ENCODE data around the gene PRODH. TPM values are rescaled to one million over a fixed set of nuclear protein-coding genes. Genes with fewer than 3 reads are reported as not detected.

The PRODH gene, protein sequence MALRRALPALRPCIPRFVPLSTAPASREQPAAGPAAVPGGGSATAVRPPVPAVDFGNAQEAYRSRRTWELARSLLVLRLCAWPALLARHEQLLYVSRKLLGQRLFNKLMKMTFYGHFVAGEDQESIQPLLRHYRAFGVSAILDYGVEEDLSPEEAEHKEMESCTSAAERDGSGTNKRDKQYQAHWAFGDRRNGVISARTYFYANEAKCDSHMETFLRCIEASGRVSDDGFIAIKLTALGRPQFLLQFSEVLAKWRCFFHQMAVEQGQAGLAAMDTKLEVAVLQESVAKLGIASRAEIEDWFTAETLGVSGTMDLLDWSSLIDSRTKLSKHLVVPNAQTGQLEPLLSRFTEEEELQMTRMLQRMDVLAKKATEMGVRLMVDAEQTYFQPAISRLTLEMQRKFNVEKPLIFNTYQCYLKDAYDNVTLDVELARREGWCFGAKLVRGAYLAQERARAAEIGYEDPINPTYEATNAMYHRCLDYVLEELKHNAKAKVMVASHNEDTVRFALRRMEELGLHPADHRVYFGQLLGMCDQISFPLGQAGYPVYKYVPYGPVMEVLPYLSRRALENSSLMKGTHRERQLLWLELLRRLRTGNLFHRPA
- total RNA-seq (10 to 100 TPM in 2 of 10 donors, 1 to 10 TPM in 8; 1.2 to 23.7 (median 6.4) TPM), polyA plus RNA-seq (10 to 100 TPM in 1 of 2 donors, 1 to 10 TPM in 1; 4.1 to 14.4 TPM)
- long read RNA-seq, donor 1, partial matches to known transcripts: 2 of 2 reads
- long read RNA-seq, donor 1, other reads (novel, unspliced or antisense): 0 of 2 reads
- long read RNA-seq, donor 2, partial matches to known transcripts: 6 of 7 reads
- long read RNA-seq, donor 2, other reads (novel, unspliced or antisense): 1 of 7 reads
- long read RNA-seq, donor 3: 0 reads

DNA sequence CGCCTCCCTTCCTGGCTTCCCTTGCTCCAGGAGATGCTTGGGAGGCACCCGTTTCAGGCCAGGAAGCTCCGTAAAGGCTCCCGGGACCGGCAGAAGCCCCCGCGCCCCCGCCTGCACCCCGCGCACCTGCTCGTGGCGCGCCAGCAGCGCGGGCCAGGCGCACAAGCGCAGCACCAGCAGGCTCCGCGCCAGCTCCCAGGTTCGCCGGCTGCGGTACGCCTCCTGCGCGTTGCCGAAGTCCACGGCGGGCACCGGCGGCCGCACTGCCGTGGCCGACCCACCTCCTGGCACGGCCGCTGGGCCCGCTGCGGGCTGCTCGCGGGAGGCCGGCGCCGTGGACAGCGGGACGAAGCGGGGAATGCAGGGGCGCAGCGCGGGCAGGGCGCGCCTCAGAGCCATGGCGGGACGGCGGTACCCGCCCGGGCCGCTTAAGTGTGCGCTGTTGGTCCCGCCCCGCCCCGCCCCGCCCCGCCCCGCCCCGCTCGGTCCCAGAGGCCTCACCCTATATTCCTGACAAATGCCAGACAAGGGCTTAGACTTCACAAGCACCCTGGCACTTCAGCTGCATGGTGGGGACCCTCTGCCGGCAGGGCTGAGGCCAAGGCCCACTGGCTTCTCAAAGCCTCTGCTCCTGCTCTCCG is at the start of gene PRODH:
PRODH (minus strand) TSS at position 405 of the 641 bp plus-strand sequence; CDS start at position 399, 6 bp downstream.
- H3K4me1 ChIP-seq: no peaks in the 10 kb centered on the region
- no peaks in the 10 kb centered on the region for H3K27me3 ChIP-seq
- no peak for DNase-seq
- intact Hi-C loops (cut with DNase I): no loop called here
- no CpG with 5 or more reads among the region's 67 CpGs for WGBS, 2 donors
- H3K27ac ChIP-seq: no peak within 1 kb of the TSS
- peak in 7 of 8 donors; percentile 70 to 81 (median 78) for ATAC-seq
- no peaks in the 10 kb centered on the region for H3K36me3 ChIP-seq
- TF ChIP-seq, protein P1, sequence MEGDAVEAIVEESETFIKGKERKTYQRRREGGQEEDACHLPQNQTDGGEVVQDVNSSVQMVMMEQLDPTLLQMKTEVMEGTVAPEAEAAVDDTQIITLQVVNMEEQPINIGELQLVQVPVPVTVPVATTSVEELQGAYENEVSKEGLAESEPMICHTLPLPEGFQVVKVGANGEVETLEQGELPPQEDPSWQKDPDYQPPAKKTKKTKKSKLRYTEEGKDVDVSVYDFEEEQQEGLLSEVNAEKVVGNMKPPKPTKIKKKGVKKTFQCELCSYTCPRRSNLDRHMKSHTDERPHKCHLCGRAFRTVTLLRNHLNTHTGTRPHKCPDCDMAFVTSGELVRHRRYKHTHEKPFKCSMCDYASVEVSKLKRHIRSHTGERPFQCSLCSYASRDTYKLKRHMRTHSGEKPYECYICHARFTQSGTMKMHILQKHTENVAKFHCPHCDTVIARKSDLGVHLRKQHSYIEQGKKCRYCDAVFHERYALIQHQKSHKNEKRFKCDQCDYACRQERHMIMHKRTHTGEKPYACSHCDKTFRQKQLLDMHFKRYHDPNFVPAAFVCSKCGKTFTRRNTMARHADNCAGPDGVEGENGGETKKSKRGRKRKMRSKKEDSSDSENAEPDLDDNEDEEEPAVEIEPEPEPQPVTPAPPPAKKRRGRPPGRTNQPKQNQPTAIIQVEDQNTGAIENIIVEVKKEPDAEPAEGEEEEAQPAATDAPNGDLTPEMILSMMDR (IDR thresholded peaks at IDR 0.05): no peak
- H3K4me3 ChIP-seq: no peak within 1 kb of the TSS
- H3K9me3 ChIP-seq: no peaks in the 10 kb centered on the region

DNA sequence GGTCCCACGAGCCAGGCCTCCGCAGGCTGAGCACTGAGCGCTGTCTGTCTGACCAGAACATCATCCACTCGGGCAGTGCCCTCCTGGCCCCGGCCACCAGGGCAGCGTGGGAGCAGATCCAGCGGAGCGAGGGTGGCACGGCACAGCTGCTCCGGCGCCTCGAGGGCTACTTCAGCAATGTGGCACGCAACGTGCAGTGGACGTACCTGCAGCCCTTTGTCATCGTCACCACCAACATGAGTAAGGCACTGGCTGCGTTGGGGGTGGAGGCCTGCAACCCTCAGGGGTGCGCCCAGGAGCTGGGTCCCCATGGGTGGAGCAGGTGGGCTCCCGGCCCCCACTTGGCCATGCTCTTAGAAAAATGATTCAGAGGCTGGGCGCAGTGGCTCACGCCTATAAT is 49.7 kb upstream of the PRODH start:
- intact Hi-C loops (cut with DNase I): no loop called here
- Histone ChIP-seq H3K4me1 (no peaks in the 10 kb centered on the region), H3K4me3 (no peak overlapping the region), H3K36me3 (no peaks in the 10 kb centered on the region), H3K27ac (no peak overlapping the region), H3K27me3 (peaks cover 0 to 17% (median 5%) of the 10 kb centered on the region in 7 donors), H3K9me3 (peaks cover 0 to 7% (median 3%) of the 10 kb centered on the region in 11 donors)
- DNase-seq (no peak), ATAC-seq (no peak)
- 91% methylated on average over 21 of the region's 21 CpGs for WGBS, 2 donors
- TF ChIP-seq, protein P1 (IDR thresholded peaks at IDR 0.05): no peak

DNA sequence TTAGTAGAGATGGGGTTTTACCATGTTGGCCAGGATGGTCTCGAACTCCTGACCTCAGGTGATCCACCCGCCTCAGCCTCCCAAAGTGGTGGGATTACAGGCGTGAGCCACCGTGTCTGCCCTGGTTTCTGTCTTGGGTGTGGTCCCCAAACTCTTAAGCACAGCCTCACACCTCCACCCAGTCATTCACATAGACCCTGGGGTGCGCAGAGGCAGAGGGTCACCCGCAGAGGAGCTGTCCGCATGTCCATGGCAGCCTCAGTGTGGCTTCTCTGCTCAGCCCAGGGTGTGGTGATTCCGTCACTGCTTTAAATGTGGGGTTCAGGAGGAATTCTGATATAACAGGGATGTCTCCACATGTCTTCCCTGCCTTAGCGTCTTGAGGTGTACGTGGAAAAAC is 48.5 kb upstream of the PRODH start:
- no peaks in the 10 kb centered on the region for H3K4me1 ChIP-seq
- peaks cover 0 to 17% (median 0%) of the 10 kb centered on the region in 7 donors for H3K27me3 ChIP-seq
- TF ChIP-seq, protein P1 (IDR thresholded peaks at IDR 0.05): no peak
- H3K9me3 ChIP-seq: peaks cover 0 to 15% (median 6%) of the 10 kb centered on the region in 11 donors
- no peak overlapping the region for H3K4me3 ChIP-seq
- no peak for ATAC-seq
- WGBS, 2 donors: 79 to 81% methylated on average over 10 of the region's 10 CpGs
- H3K36me3 ChIP-seq: no peaks in the 10 kb centered on the region
- no peak for DNase-seq
- intact Hi-C loops (cut with DNase I): no loop called here
- H3K27ac ChIP-seq: no peak overlapping the region

DNA sequence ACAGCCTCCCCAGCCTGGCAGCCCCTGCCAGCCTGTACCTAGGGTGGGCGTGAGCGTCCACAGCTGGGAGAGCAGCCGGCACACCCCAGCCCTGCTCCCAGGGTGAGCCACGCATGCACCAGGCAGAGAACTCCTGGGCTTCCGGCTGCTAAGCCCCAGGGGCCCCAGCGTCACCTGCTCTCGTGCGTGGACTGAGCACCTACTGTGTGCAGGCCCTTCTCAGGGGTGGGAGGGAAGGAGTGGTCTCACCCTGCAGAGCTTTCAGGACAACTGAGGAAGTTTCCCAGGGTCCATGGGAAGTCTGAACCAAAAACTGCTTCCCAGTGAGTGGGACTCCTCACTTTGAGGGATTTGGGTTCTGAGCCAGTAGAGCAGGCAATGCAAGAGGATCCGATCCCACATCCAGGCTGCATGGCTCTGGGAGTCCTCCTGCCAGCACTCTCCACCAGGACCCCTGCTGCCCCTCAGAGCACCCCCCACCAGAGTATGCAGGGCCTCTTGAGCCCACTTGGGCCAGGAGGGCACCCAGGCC is 47.1 kb upstream of the PRODH start:
- H3K4me3 ChIP-seq: no peak overlapping the region
- H3K9me3 ChIP-seq: peaks cover 0 to 16% (median 6%) of the 10 kb centered on the region in 11 donors
- H3K27me3 ChIP-seq: peaks cover 0 to 7% (median 0%) of the 10 kb centered on the region in 7 donors
- no peaks in the 10 kb centered on the region for H3K4me1 ChIP-seq
- intact Hi-C loops (cut with DNase I): no loop called here
- WGBS, 2 donors: 78 to 82% methylated on average over 9 of the region's 9 CpGs
- H3K27ac ChIP-seq: no peak overlapping the region
- ATAC-seq (peak in 1 of 8 donors; percentile 27), DNase-seq (no peak)
- TF ChIP-seq, protein P1 (IDR thresholded peaks at IDR 0.05): no peak
- no peaks in the 10 kb centered on the region for H3K36me3 ChIP-seq
